LNCAP (cell line): Measurements from ENCODE around the gene EHBP1.

ENCODE experiments used
- TF ChIP-seq, protein P1 (sequence below): fragments of 450-650 bp; IDR thresholded peaks from 2 replicates; pipeline ENCODE4 v1.5.1; 2017; ENCODE audit warnings: mild to moderate bottlenecking

Gene EHBP1

DNA sequence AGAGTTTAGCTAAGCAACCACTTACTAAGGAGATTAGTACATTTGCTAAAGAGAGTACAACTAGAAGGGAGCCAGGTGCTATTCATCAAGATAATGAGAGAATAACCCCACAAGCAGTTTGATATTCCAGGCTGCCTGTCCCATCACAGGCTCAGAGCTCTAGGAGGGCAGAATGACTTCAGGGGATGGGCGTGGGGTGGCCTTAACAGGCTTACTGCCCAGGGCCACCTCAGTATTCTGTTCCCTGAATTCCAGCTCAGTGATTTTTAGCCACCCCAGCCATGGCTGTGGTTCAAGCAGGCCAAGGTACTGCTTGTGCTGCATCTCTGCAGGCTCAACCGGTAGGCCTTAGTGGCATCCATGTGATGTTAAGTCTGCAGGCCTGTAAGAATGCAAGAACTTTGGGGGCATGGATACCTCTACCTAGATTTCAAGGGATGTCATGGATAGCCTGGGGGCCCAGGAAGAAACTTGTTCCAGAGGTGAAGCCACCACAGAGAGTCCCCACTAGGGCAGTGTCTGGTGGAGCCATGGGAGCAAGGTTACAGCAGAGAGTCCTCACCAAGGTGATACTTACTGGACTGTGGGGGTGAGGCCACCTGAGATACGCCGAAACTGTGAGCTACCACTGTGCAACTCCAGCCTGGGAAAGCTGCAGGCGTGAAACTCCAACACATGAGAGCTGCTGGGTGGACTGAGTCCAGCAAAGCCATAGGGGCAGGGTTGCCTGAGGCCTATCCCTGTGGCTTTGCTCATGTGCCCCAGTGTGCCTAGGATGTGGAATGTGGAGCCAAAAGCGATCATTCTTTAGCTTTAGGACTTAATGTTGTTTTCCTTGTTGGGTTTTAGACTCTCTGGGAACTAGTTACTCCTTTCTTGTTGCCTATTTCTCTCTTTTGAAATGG lies 107.7 kb downstream of the EHBP1 start:
- TF ChIP-seq, protein P1, sequence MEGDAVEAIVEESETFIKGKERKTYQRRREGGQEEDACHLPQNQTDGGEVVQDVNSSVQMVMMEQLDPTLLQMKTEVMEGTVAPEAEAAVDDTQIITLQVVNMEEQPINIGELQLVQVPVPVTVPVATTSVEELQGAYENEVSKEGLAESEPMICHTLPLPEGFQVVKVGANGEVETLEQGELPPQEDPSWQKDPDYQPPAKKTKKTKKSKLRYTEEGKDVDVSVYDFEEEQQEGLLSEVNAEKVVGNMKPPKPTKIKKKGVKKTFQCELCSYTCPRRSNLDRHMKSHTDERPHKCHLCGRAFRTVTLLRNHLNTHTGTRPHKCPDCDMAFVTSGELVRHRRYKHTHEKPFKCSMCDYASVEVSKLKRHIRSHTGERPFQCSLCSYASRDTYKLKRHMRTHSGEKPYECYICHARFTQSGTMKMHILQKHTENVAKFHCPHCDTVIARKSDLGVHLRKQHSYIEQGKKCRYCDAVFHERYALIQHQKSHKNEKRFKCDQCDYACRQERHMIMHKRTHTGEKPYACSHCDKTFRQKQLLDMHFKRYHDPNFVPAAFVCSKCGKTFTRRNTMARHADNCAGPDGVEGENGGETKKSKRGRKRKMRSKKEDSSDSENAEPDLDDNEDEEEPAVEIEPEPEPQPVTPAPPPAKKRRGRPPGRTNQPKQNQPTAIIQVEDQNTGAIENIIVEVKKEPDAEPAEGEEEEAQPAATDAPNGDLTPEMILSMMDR: no peak

GRCh38 chr2:62814123-62814522 lies 108.6 kb downstream of the EHBP1 start:
- TF ChIP-seq, protein P1: no peak

GRCh38 chr2:62817348-62817747 lies 111.8 kb downstream of the EHBP1 start:
- TF ChIP-seq, protein P1: no peak

DNA sequence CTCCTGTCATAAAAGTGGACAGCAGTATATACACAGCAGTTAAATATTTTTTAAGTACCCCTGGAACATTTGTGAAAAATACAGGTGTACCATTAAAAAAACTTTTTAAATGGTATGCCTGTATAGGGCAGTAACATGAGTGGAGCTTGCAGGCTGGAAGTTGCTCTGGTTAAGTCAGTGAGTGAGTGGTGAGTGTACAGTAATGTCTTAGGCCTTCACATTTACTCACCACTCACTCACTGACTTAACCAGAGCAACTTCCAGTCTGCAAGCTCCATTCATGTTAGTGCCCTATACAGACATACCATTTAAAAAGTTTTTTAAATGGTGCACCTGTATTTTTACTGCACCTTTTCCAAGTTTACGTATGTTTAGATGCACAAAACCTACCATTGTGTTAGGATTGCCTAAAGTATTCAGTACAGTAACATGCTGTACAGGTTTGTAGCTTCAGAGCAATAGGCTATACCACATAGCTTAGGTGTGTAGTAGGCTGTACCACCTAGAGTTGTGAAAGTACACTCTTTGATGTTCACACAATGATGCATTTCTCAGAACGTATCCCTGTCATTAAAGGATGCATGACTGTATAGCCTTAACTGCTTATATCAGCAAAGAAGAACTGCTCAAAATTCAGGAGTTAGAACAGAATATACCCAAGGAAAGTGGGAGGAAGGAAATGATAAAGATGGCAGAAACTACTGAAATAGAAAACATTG lies 112.6 kb downstream of the EHBP1 start:
- TF ChIP-seq, protein P1: no peak

- TF ChIP-seq, protein P1: no peak
Observed at GRCh38 chr2:62822549-62822948, 117.0 kb downstream of the EHBP1 start.

GRCh38 chr2:62824388-62824787 lies 118.9 kb downstream of the EHBP1 start:
- TF ChIP-seq, protein P1: no peak

DNA sequence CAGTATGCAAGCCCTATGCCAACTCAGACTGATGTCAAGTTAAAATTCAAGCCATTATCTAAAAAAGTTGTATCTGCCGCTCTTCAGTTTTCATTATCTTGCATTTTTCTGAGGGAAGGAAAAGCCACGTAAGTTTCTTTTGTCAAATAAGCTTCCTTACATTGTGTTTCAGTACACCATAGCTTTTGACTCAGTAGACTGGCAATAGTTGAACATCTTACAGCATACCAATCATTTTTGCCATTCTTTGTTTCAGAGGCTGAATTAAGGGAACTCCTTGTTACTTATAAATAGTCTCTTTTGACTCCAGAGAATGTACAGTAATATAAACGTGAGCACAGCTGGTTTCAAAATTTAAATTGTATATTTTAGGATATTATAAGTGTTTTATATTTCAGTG lies 120.6 kb downstream of the EHBP1 start:
- TF ChIP-seq, protein P1: no peak
